ENCODE data around the gene PCBD2. TPM values are rescaled to one million over a fixed set of nuclear protein-coding genes. Genes with fewer than 3 reads are reported as not detected.
"Not testable (repeated sequence)": the region's sequence is repeated elsewhere in the genome, so short reads cannot be mapped to it uniquely, and the experiment has no call there.

PCBD2 gene
- total RNA-seq, 3 donors from 2014 or later (not counting 1 experiment from before 2014, with no cell fraction given): 7.6 to 11.5 (median 7.7) TPM

- intact Hi-C loops (cut with micrococcal nuclease): no loop called here
- no peak overlapping the region for H3K27ac Mint-ChIP-seq
- ATAC-seq: no peak
- Histone ChIP-seq H3K9me3 (ENCODE audit: control insufficient read depth, insufficient read depth, low read length) (peaks cover 21% of the 10 kb centered on the region), H3K36me3 (ENCODE audit: control insufficient read depth, insufficient read depth, low read length) (no peaks in the 10 kb centered on the region), H3K4me1 (ENCODE audit: control insufficient read depth, insufficient read depth, low read length) (no peaks in the 10 kb centered on the region), H3K4me3 (ENCODE audit: low read length) (no peak overlapping the region), H3K27me3 (ENCODE audit: control insufficient read depth, insufficient read depth, low read length) (no peaks in the 10 kb centered on the region), H3K27ac (ENCODE audit: low read length) (no peak overlapping the region)
- no peaks in the 10 kb centered on the region for H3K4me1 Mint-ChIP-seq
- peaks cover 4 to 11% of the 10 kb centered on the region in 2 donors for H3K9me3 Mint-ChIP-seq
- DNase-seq: no peak
- no peak for TF ChIP-seq CTCF (IDR thresholded peaks at IDR 0.05)
- 96% methylated on average over 1 of the region's 1 CpG for WGBS (ENCODE audit: insufficient coverage)
- no peaks in the 10 kb centered on the region for H3K27me3 Mint-ChIP-seq (ENCODE audit: low read depth in 2 of 2)
- no peak overlapping the region for H3K4me3 Mint-ChIP-seq
- H3K36me3 Mint-ChIP-seq: peaks cover 13% of the 10 kb centered on the region
These were observed 71.9 kb downstream of the PCBD2 start for GRCh38 chr5:134976841-134977240.

GRCh38 chr5:134979416-134979815 is 74.5 kb downstream of the PCBD2 start:
- ATAC-seq (no peak), DNase-seq (no peak)
- Mint-ChIP-seq H3K36me3 (peaks cover 22% of the 10 kb centered on the region), H3K9me3 (peaks cover 13 to 28% of the 10 kb centered on the region in 2 donors), H3K27ac (no peak overlapping the region), H3K4me1 (no peaks in the 10 kb centered on the region), H3K4me3 (no peak overlapping the region), H3K27me3 (ENCODE audit: low read depth in 2 of 2) (no peaks in the 10 kb centered on the region)
- Histone ChIP-seq H3K9me3 (ENCODE audit: control insufficient read depth, insufficient read depth, low read length) (peaks cover 23% of the 10 kb centered on the region), H3K36me3 (ENCODE audit: control insufficient read depth, insufficient read depth, low read length) (no peaks in the 10 kb centered on the region), H3K27me3 (ENCODE audit: control insufficient read depth, insufficient read depth, low read length) (no peaks in the 10 kb centered on the region), H3K4me3 (ENCODE audit: low read length) (no peak overlapping the region), H3K27ac (ENCODE audit: low read length) (no peak overlapping the region), H3K4me1 (ENCODE audit: control insufficient read depth, insufficient read depth, low read length) (no peaks in the 10 kb centered on the region)
- 99% methylated on average over 3 of the region's 3 CpGs for WGBS (ENCODE audit: insufficient coverage)
- intact Hi-C loops (cut with micrococcal nuclease): no loop called here
- TF ChIP-seq CTCF (IDR thresholded peaks at IDR 0.05): no peak

GRCh38 chr5:134982230-134982629 is 77.3 kb downstream of the PCBD2 start:
- Mint-ChIP-seq H3K27ac (no peak overlapping the region), H3K4me3 (no peak overlapping the region), H3K9me3 (peaks cover 13 to 28% of the 10 kb centered on the region in 2 donors), H3K36me3 (peaks cover 22% of the 10 kb centered on the region), H3K4me1 (no peaks in the 10 kb centered on the region), H3K27me3 (ENCODE audit: low read depth in 2 of 2) (no peaks in the 10 kb centered on the region)
- TF ChIP-seq CTCF (IDR thresholded peaks at IDR 0.05): no peak
- WGBS (ENCODE audit: insufficient coverage): no CpG with 5 or more reads among the region's 1 CpG
- Histone ChIP-seq H3K27ac (ENCODE audit: low read length) (no peak overlapping the region), H3K4me1 (ENCODE audit: control insufficient read depth, insufficient read depth, low read length) (no peaks in the 10 kb centered on the region), H3K27me3 (ENCODE audit: control insufficient read depth, insufficient read depth, low read length) (no peaks in the 10 kb centered on the region), H3K9me3 (ENCODE audit: control insufficient read depth, insufficient read depth, low read length) (peaks cover 20% of the 10 kb centered on the region), H3K36me3 (ENCODE audit: control insufficient read depth, insufficient read depth, low read length) (no peaks in the 10 kb centered on the region), H3K4me3 (ENCODE audit: low read length) (no peak overlapping the region)
- intact Hi-C loops (cut with micrococcal nuclease): no loop called here
- ATAC-seq: no peak
- DNase-seq: no peak

- H3K27me3 ChIP-seq (ENCODE audit: control insufficient read depth, insufficient read depth, low read length): no peaks in the 10 kb centered on the region
- H3K27ac ChIP-seq (ENCODE audit: low read length): no peak overlapping the region
- DNase-seq (no peak), ATAC-seq (no peak)
- no peaks in the 10 kb centered on the region for H3K4me1 ChIP-seq (ENCODE audit: control insufficient read depth, insufficient read depth, low read length)
- H3K36me3 ChIP-seq (ENCODE audit: control insufficient read depth, insufficient read depth, low read length): no peaks in the 10 kb centered on the region
- no peak overlapping the region for H3K4me3 ChIP-seq (ENCODE audit: low read length)
- Mint-ChIP-seq H3K9me3 (no peaks in the 10 kb centered on the region), H3K4me3 (no peak overlapping the region), H3K27me3 (ENCODE audit: low read depth in 2 of 2) (peaks cover 0 to 3% of the 10 kb centered on the region in 2 donors), H3K27ac (no peak overlapping the region), H3K36me3 (no peaks in the 10 kb centered on the region), H3K4me1 (no peaks in the 10 kb centered on the region)
- TF ChIP-seq CTCF (IDR thresholded peaks at IDR 0.05): no peak
- WGBS (ENCODE audit: insufficient coverage): no CpG with 5 or more reads among the region's 3 CpGs
- no peaks in the 10 kb centered on the region for H3K9me3 ChIP-seq (ENCODE audit: control insufficient read depth, insufficient read depth, low read length)
- intact Hi-C loops (cut with micrococcal nuclease): no loop called here
These were observed 84.4 kb downstream of the PCBD2 start for GRCh38 chr5:134989266-134989830.

GRCh38 chr5:134990183-134990582 is 85.3 kb downstream of the PCBD2 start:
- H3K4me3 Mint-ChIP-seq; H3K36me3 ChIP-seq (ENCODE audit: control insufficient read depth, insufficient read depth, low read length); ATAC-seq; H3K4me1 ChIP-seq (ENCODE audit: control insufficient read depth, insufficient read depth, low read length); H3K4me1 Mint-ChIP-seq; H3K27me3 ChIP-seq (ENCODE audit: control insufficient read depth, insufficient read depth, low read length); DNase-seq; H3K9me3 ChIP-seq (ENCODE audit: control insufficient read depth, insufficient read depth, low read length); intact Hi-C loops (cut with micrococcal nuclease); H3K4me3 ChIP-seq (ENCODE audit: low read length); H3K9me3 Mint-ChIP-seq; H3K36me3 Mint-ChIP-seq; H3K27ac Mint-ChIP-seq; H3K27ac ChIP-seq (ENCODE audit: low read length); H3K27me3 Mint-ChIP-seq (ENCODE audit: low read depth in 2 of 2): not testable (repeated sequence)
- WGBS (ENCODE audit: insufficient coverage): 85% methylated on average over 5 of the region's 5 CpGs
